H9 (cell line): ENCODE results near the gene BRF1. TPM values are rescaled to one million over a fixed set of nuclear protein-coding genes. Genes with fewer than 3 reads are reported as not detected.

Experiments
- DNase-seq: peaks from one replicate; pipeline ENCODE4 v3.0.0-alpha.2; 2017
- H2AFZ ChIP-seq: one replicate; pipeline ENCODE4 v1.6.1; 2013; ENCODE audit warnings: mild to moderate bottlenecking, low read length, control low read depth, moderate library complexity
- H2AK5ac ChIP-seq: 2 replicates; pipeline ENCODE4 v1.6.1; 2013; ENCODE audit warnings: low read length, control low read depth, mixed read lengths; ENCODE audit not compliant: insufficient read length
- H2BK120ac ChIP-seq: one replicate; pipeline ENCODE4 v1.6.1; 2013; ENCODE audit warnings: low read depth, mild to moderate bottlenecking, low read length, control low read depth, inconsistent platforms; ENCODE audit not compliant: poor library complexity, severe bottlenecking
- H2BK12ac ChIP-seq: 2 replicates; pipeline ENCODE4 v1.6.1; 2013; ENCODE audit warnings: low read length, control low read depth, mixed read lengths, low read depth; ENCODE audit not compliant: insufficient read length
- H2BK15ac ChIP-seq: 2 replicates; pipeline ENCODE4 v1.6.1; 2013; ENCODE audit warnings: low read depth, low read length, control low read depth
- H2BK20ac ChIP-seq: one replicate; pipeline ENCODE4 v1.6.1; 2013; ENCODE audit warnings: low read depth, mild to moderate bottlenecking, low read length, control low read depth, inconsistent platforms; ENCODE audit not compliant: poor library complexity, severe bottlenecking
- H2BK5ac ChIP-seq: 2 replicates; pipeline ENCODE4 v1.6.1; 2013; ENCODE audit warnings: low read length, control low read depth, mixed read lengths; ENCODE audit not compliant: insufficient read length
- H3K14ac ChIP-seq: 2 replicates; pipeline ENCODE4 v1.6.1; 2013; ENCODE audit warnings: low read length, control low read depth; ENCODE audit not compliant: insufficient read depth
- H3K18ac ChIP-seq: 2 replicates; pipeline ENCODE4 v1.6.1; 2013; ENCODE audit warnings: low read depth, mild to moderate bottlenecking, mixed read lengths, low read length, control low read depth; ENCODE audit not compliant: insufficient read length
- H3K23ac ChIP-seq: 2 replicates; pipeline ENCODE4 v1.6.1; 2013; ENCODE audit warnings: low read length, control low read depth, mixed read lengths, low read depth; ENCODE audit not compliant: insufficient read length
- H3K23me2 ChIP-seq: 2 replicates; pipeline ENCODE4 v1.6.1; 2013; ENCODE audit warnings: low read depth, mild to moderate bottlenecking, mixed read lengths, low read length, control low read depth; ENCODE audit not compliant: insufficient read length, poor library complexity, severe bottlenecking
- H3K27ac ChIP-seq: 2 replicates; pipeline ENCODE4 v1.5.1; 2013; ENCODE audit warnings: low read length, control low read depth, mixed read lengths, low read depth; ENCODE audit not compliant: insufficient read length
- H3K27me3 ChIP-seq: 2 replicates; pipeline ENCODE4 v1.6.1; 2013; ENCODE audit warnings: low read length, control low read depth, inconsistent platforms; ENCODE audit not compliant: insufficient read depth
- H3K4ac ChIP-seq: 2 replicates; pipeline ENCODE4 v1.6.1; 2013; ENCODE audit warnings: low read depth, mild to moderate bottlenecking, control low read depth, inconsistent platforms, low read length, moderate library complexity
- H3K4me1 ChIP-seq: 2 replicates; pipeline ENCODE4 v1.6.1; 2013; ENCODE audit warnings: low read length, control low read depth, inconsistent platforms; ENCODE audit not compliant: insufficient read depth
- H3K4me2 ChIP-seq: 2 replicates; pipeline ENCODE4 v1.6.1; 2013; ENCODE audit warnings: low read length, control low read depth, mixed read lengths; ENCODE audit not compliant: insufficient read length, insufficient read depth
- H3K56ac ChIP-seq: 2 replicates; pipeline ENCODE4 v1.6.1; 2013; ENCODE audit warnings: low read depth, mild to moderate bottlenecking, mixed read lengths, low read length, control low read depth; ENCODE audit not compliant: insufficient read length
- H3K79me1 ChIP-seq: 2 replicates; pipeline ENCODE4 v1.6.1; 2013; ENCODE audit warnings: low read depth, mild to moderate bottlenecking, moderate library complexity, low read length, control low read depth, inconsistent platforms; ENCODE audit not compliant: insufficient read depth, poor library complexity, severe bottlenecking
- H3K79me2 ChIP-seq: 2 replicates; pipeline ENCODE4 v1.6.1; 2013; ENCODE audit warnings: low read length, control low read depth, inconsistent platforms; ENCODE audit not compliant: insufficient read depth
- H3K9ac ChIP-seq: 2 replicates; pipeline ENCODE4 v1.6.1; 2013; ENCODE audit warnings: low read length, control low read depth, mixed read lengths; ENCODE audit not compliant: insufficient read length; ENCODE audit errors: extremely low read depth
- H3K9me3 ChIP-seq: one replicate; pipeline ENCODE4 v1.6.1; 2013; ENCODE audit warnings: low read depth, low read length, inconsistent platforms; ENCODE audit not compliant: control insufficient read depth
- H3T11ph ChIP-seq: one replicate; pipeline ENCODE4 v1.6.1; 2013; ENCODE audit warnings: mild to moderate bottlenecking, low read length, control low read depth, inconsistent platforms
- H4K20me1 ChIP-seq: one replicate; pipeline ENCODE4 v1.6.1; 2013; ENCODE audit not compliant: control insufficient read depth, insufficient read length, insufficient read depth
- H4K5ac ChIP-seq: 2 replicates; pipeline ENCODE4 v1.6.1; 2013; ENCODE audit warnings: low read depth, mild to moderate bottlenecking, mixed read lengths, low read length, control low read depth; ENCODE audit not compliant: insufficient read length
- H4K8ac ChIP-seq: replicated peaks from 2 replicates; pipeline ENCODE4 v1.6.1; 2013; ENCODE audit warnings: low read length, control low read depth, mixed read lengths, low read depth; ENCODE audit not compliant: insufficient read length
- H4K91ac ChIP-seq: 2 replicates; pipeline ENCODE4 v1.6.1; 2013; ENCODE audit warnings: low read depth, mild to moderate bottlenecking, moderate library complexity, mixed read lengths, low read length, control low read depth; ENCODE audit not compliant: insufficient read length
- H3K27ac Mint-ChIP-seq, 3 experiments: 2 replicates in 2 of 3; 3 replicates in 1 of 3; pipeline ENCODE4 v1.8.0; 2020 to 2021; ENCODE audit warnings: mixed read lengths in 3 of 3, mild to moderate bottlenecking in 1 of 3, moderate library complexity in 1 of 3
- H3K27me3 Mint-ChIP-seq: 2 replicates; pipeline ENCODE4 v1.8.0; 2021; ENCODE audit warnings: low read depth, mild to moderate bottlenecking, moderate library complexity, mixed read lengths
- H3K36me3 Mint-ChIP-seq, 3 experiments: 2 replicates in 2 of 3; 3 replicates in 1 of 3; pipeline ENCODE4 v1.8.0; 2020 to 2021; ENCODE audit warnings: low read depth in 3 of 3, mixed read lengths in 3 of 3; ENCODE audit not compliant: insufficient read depth in 1 of 3
- H3K4me1 Mint-ChIP-seq, 2 experiments: 2 replicates each; pipeline ENCODE4 v1.8.0; 2020; ENCODE audit warnings: mixed read lengths in 2 of 2
- H3K4me3 Mint-ChIP-seq, 2 experiments: 2 replicates in 1 of 2; 3 replicates in 1 of 2; pipeline ENCODE4 v1.8.0; 2020 to 2021; ENCODE audit warnings: mild to moderate bottlenecking in 2 of 2, mixed read lengths in 2 of 2, moderate library complexity in 1 of 2
- H3K9me3 Mint-ChIP-seq, 2 experiments: 2 replicates in 1 of 2; 3 replicates in 1 of 2; pipeline ENCODE4 v1.8.0; 2020; ENCODE audit warnings: mild to moderate bottlenecking in 2 of 2, mixed read lengths in 2 of 2, moderate library complexity in 1 of 2
- CTCF ChIP-seq: fragments of 200-600 bp; sonication (generic); conservative IDR thresholded peaks from 3 replicates; pipeline ENCODE4 v1.8.0; 2021; ENCODE audit warnings: antibody characterized with exemption, mild to moderate bottlenecking
- WGBS: extraction: QIAGEN DNeasy Blood & Tissue Kit; methylation state at CpG from one replicate; pipeline ENCODE4 v1.1.7; 2013; ENCODE audit warnings: missing lambda C conversion rate, low lambda C conversion rate, mixed read lengths; ENCODE audit not compliant: insufficient read length; ENCODE audit errors: extremely low coverage; 5-methylcytosine and 5-hydroxymethylcytosine counted together
- total RNA-seq: library from RNA; stranded (reverse); gene quantifications from 2 replicates; pipeline ENCODE4 v1.2.1, GENCODE V29; 2021

Gene BRF1
- total RNA-seq, 1 experiment from 2014 or later = 28.3 TPM

- Histone ChIP-seq H3K4me2 (no peak overlapping the region), H3K79me1 (no peaks in the 10 kb centered on the region), H3K18ac (no peak overlapping the region), H2BK12ac (no peak overlapping the region), H3K4ac (no peak overlapping the region), H4K20me1 (no peaks in the 10 kb centered on the region), H3K23ac (no peak overlapping the region), H3T11ph (no peak overlapping the region), H3K23me2 (no peaks in the 10 kb centered on the region), H3K14ac (no peak overlapping the region), H3K79me2 (no peaks in the 10 kb centered on the region), H3K4me1 (no peaks in the 10 kb centered on the region; the same call in 1 of the 2 replicates), H3K9ac (no peak overlapping the region), H3K27ac (no peak overlapping the region), H4K91ac (no peak overlapping the region), H2AFZ (no peak overlapping the region), H4K5ac (no peak overlapping the region), H4K8ac (no peak overlapping the region), H3K56ac (no peak overlapping the region), H3K9me3 (no peaks in the 10 kb centered on the region), H2AK5ac (no peak overlapping the region), H3K27me3 (no peaks in the 10 kb centered on the region; the same call in 1 of the 2 replicates), H2BK20ac (no peak overlapping the region), H2BK5ac (no peak overlapping the region), H2BK15ac (no peak overlapping the region), H2BK120ac (no peak overlapping the region)
- DNase-seq = no peak
- no peaks in the 10 kb centered on the region for H3K9me3 Mint-ChIP-seq
- H3K4me1 Mint-ChIP-seq = peaks cover 18% of the 10 kb centered on the region in 2 experiments
- no CpG with 5 or more reads among the region's 15 CpGs for WGBS
- no peak overlapping the region for H3K27ac Mint-ChIP-seq
- H3K27me3 Mint-ChIP-seq = peaks cover 45% of the 10 kb centered on the region
- no peaks in the 10 kb centered on the region for H3K36me3 Mint-ChIP-seq
- H3K4me3 Mint-ChIP-seq = no peak overlapping the region
- no peak for TF ChIP-seq CTCF
Measured at GRCh38 chr14:105197211-105197641, 103.6 kb downstream of the BRF1 start.
